BE2C (cell line): ENCODE results near the gene UBALD1.

Experiments used
- DNase-seq: peaks from one replicate; pipeline ENCODE4 v3.0.0-alpha.2; 2020
- H3K27me3 ChIP-seq: fragments of 250-450 bp; sonication (Bioruptor Pico); 2 replicates; pipeline ENCODE4 v1.5.1; 2020; ENCODE audit warnings: mild to moderate bottlenecking
- H3K36me3 ChIP-seq: fragments of 250-450 bp; sonication (Bioruptor Pico); 2 replicates; pipeline ENCODE4 v1.5.1; 2020; ENCODE audit warnings: mild to moderate bottlenecking
- H3K4me1 ChIP-seq: fragments of 250-450 bp; sonication (Bioruptor Pico); 2 replicates; pipeline ENCODE4 v1.5.1; 2020
- H3K4me3 ChIP-seq: 2 replicates; pipeline ENCODE4 v1.5.1; 2011; ENCODE audit warnings: low read depth, low read length
- H3K9me3 ChIP-seq: fragments of 250-450 bp; sonication (Bioruptor Pico); 2 replicates; pipeline ENCODE4 v1.5.1; 2020
- CTCF ChIP-seq: IDR thresholded peaks from 2 replicates; pipeline ENCODE4 v1.5.1; 2012; ENCODE audit warnings: mild to moderate bottlenecking, low read depth, low read length

The UBALD1 gene

GRCh38 chr16:4659363-4660353 lies 45.0 kb upstream of the UBALD1 start:
- H3K4me1 ChIP-seq: peaks cover 10% of the 10 kb centered on the region; the same call in 1 of the 2 replicates
- no peaks in the 10 kb centered on the region for H3K9me3 ChIP-seq
- H3K36me3 ChIP-seq: peaks cover 22% of the 10 kb centered on the region
- H3K4me3 ChIP-seq: no peak overlapping the region
- no peak for TF ChIP-seq CTCF
- no peak for DNase-seq
- H3K27me3 ChIP-seq: no peaks in the 10 kb centered on the region

GRCh38 chr16:4656695-4657686 lies 42.3 kb upstream of the UBALD1 start:
- Histone ChIP-seq H3K36me3 (peaks cover 24% of the 10 kb centered on the region), H3K4me3 (no peak overlapping the region), H3K9me3 (no peaks in the 10 kb centered on the region), H3K27me3 (no peaks in the 10 kb centered on the region), H3K4me1 (peaks cover 10% of the 10 kb centered on the region; the same call in 1 of the 2 replicates)
- no peak for DNase-seq
- no peak for TF ChIP-seq CTCF

- DNase-seq: no peak
- no peak for TF ChIP-seq CTCF
- H3K9me3 ChIP-seq: no peaks in the 10 kb centered on the region
- H3K36me3 ChIP-seq: peaks cover 28% of the 10 kb centered on the region
- no peaks in the 10 kb centered on the region for H3K27me3 ChIP-seq
- peaks cover 10% of the 10 kb centered on the region; the same call in 1 of the 2 replicates for H3K4me1 ChIP-seq
- H3K4me3 ChIP-seq: no peak overlapping the region
Measured at GRCh38 chr16:4656221-4656620, 41.5 kb upstream of the UBALD1 start.

GRCh38 chr16:4655801-4656200 lies 41.1 kb upstream of the UBALD1 start:
- H3K4me1 ChIP-seq: peaks cover 10% of the 10 kb centered on the region; the same call in 1 of the 2 replicates
- H3K4me3 ChIP-seq: no peak overlapping the region
- no peak for TF ChIP-seq CTCF
- no peaks in the 10 kb centered on the region for H3K9me3 ChIP-seq
- no peak for DNase-seq
- no peaks in the 10 kb centered on the region for H3K27me3 ChIP-seq
- H3K36me3 ChIP-seq: peaks cover 29% of the 10 kb centered on the region

GRCh38 chr16:4654964-4655590 lies 40.4 kb upstream of the UBALD1 start:
- TF ChIP-seq CTCF: no peak
- Histone ChIP-seq H3K9me3 (no peaks in the 10 kb centered on the region), H3K27me3 (no peaks in the 10 kb centered on the region), H3K4me1 (peaks cover 4% of the 10 kb centered on the region; the same call in 1 of the 2 replicates), H3K4me3 (no peak overlapping the region), H3K36me3 (peaks cover 35% of the 10 kb centered on the region)
- DNase-seq: no peak
